ENCODE measurements around the gene IFNE. TPM values are rescaled to one million over a fixed set of nuclear protein-coding genes. Genes with fewer than 3 reads are reported as not detected.
A peak's percentile ranks its signal among the peaks of the same experiment; 100 is the strongest.
"Not testable (repeated sequence)": the region's sequence is repeated elsewhere in the genome, so short reads cannot be mapped to it uniquely, and the experiment has no call there.

IFNE gene
- total RNA-seq, 1 donor from 2014 or later, result 0.17 TPM

DNA sequence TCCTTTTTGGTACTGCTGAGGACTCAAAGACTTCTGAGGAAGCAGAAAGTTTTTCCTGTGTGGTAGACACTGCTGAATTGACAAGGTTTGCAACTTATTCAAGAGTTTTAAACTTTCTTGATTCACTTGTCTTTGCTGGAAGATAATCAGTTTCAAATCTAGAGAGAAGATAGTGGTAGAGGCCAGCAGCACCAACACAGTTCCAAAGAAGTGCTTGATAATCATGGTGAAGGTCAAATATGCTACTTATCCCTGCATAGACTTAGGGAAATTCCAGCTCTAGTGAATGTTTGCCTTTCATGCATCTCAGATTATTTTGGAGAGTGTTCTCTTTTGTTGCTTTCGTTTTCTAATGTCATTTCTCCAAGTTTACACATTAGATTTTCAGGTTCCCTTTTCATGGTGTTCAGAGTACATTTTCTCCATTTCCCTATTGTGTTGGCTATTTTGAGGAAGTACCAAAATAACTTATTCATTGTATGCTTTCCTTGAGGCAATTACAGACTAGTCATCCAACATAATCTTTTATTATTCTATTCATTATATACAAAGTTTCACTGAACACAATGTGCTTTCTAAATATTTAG lies 550 bp downstream of the IFNE start:
- peak; percentile 19 for DNase-seq

DNA sequence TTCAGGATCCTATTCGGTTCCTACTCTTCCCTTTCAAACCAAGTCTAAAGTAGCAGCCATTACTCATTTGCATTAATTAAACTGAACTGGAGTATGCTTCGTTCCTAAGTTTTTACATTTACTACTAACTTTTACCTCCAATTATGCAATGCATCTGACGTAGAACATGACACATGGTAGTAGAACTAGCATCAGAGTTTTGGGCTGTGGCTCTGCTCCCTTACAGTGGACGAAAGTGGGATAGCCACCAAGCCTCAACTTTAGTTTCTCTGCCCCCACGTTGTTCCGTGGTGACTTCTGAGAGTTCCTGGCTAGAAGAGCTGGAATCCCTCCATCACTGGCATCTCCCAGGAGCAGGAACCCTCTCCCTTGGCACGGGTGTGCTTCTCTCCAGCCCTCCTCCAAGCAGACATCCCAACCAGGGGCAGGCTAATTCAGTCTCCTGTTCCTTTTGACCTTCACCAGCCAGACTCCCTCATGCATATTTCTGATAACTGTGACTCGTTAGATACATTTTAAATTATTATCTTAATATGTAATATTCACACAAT lies 2.9 kb downstream of the IFNE start:
- DNase-seq, result no peak

DNA sequence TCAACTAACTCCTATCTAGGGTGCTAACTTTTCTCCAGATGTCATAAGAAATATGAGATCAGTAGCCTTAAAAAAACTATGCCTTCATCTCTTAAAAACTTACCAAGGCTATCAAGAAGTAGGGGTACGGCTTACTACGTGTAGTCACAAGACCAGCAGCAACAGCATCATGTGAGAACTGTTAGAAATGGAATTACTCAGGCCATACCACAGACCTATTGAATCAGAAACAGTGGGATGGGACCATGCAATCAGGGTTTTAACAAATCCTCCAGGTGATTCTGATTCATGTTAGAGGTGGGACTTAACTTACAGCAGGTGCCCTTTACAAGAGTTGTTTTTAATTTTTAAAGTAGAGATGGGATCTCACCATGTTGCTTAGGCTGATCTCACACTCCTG lies 4.6 kb downstream of the IFNE start:
- DNase-seq, result no peak

DNA sequence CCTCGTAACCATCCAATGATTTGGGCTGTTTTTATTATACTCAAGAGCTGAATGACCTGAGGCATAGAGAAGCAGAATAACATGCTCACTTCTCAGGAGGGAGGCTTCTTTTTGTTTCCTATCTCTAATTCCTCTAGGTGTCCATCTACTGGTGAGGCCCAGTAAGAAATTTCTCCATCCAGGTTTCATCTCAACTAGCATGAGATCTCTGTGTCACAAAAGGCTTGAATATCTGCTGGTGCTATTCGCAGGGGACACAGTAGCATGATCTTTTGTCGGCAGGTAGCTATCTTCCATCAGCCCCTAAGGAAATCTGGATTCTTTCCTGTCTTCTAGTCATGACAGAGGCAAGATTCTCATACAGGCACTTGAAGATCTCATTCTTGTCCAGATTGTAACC lies 8.9 kb downstream of the IFNE start:
- DNase-seq, result no peak

DNA sequence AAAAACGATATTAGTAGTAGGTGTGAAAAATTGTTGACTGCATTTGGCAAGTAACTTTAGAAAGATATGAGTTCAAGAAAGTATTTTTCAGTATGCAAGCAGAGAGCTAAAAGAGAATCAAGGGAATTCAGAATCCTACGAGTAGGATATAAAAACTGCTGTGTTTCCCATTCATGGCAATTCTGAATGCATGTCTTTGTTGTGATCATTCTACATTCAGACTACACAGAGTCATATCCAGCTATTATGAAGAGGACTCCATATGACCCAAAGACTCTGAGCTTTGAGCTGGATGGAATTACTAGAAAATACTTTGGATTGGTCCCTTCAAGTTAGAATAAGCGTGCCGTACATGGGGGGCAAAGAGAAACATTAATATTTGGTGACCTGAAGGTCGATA lies 12.0 kb downstream of the IFNE start:
- no peak for DNase-seq

DNA sequence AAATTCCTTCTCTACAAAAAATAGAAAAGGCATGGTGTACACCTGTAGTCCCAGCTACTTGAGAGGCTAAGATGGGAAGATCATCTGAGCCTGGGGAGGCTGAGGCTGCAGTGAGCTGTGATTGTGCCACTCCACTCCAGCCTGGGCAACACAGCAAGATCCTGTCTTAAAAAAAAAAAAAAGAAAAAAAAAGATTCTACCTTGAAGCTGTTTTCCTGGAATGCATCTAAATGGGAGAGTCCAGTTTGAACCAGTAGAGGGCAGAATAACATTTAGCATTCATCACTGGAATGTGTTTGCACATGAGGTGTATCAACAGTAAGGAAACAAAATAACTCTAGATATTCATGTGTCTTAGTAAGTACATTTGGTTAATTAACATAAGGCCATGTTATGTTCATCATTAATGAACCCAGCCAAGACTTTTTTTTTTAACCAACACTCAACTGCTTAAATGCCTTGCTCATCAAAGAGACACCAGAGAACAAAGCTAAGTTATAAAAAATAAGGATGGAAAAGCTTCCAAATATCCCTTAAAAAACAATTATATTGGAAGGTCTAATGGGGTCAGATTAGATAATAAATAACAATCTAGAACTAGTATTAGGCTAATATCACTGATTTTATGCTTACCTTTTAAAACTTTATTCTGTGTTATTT lies 16.1 kb downstream of the IFNE start:
- DNase-seq, result peak; percentile 87

DNA sequence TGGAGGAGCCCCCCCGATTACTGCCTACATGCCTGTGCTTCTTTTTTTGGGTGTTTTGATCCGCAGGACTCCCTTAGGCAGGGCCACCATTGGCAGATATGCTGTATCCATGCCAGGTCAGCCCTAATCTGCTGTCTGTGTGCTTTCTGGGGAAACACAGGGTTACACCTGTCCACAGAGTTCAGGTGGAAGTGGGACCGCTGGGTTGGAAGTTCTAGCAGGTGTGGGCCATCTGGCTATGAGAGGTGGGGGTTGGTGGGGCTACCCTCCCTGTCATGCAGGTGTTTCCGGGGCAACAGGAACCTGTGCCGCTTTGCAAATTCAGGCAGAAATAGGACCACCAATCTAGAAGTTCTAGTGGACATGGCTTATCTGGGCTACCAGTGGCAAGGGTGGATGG lies 17.0 kb downstream of the IFNE start:
- DNase-seq, result no peak

DNA sequence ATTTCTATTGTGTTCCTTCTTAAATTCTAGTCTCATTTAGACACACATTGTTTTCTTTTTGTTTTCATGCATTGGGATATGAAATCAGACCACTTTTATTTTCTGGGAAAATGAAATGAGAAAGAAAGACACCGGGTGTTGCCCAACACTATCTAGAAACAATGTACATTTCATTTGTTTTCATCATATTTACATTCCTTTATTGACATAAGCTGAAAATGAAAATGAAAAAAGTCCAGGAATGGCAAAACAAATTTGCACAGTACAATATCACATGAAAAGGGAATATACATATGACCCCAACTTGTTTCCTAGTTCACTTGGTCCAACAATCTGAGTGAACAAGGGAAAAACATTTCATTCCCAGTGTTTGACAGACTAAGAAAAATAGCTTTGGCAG lies 20.7 kb downstream of the IFNE start:
- no peak for DNase-seq

DNA sequence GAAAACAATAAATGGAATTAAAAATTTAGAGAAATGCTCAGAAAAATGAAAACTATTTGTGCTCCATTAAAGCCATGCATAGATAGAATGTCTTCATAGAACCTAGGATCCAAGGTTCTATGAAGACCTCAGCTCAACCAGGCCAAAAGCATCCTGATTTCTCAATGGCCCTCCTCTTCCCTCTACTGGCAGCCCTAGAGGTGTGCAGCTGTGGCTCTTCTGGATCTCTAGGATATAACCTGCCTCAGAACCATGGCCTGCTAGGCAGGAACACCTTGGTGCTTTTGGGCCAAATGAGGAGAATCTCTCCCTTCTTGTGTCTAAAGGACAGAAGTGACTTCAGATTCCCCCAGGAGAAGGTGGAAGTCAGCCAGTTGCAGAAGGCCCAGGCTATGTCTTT lies 26.8 kb downstream of the IFNE start:
- DNase-seq, result peak; percentile 57

DNA sequence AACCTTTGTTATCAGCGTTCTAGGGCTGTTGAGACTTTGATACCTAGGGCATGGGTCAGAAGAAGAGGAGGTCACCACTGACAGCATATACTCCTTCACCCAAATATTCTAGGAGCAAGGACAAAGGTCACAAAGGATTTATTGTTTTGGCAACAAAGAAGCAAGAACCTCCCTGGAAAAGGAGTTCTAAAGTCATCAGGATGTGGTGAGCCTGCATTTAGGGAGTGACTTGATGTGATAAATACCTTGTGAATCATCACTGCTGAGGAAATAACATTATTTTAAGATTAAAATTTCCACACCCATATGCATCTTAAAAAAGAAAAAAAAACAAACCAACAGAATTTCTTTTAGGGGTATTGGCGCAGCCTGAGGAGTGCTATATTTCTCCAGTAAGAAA lies 28.0 kb downstream of the IFNE start:
- no peak for DNase-seq

DNA sequence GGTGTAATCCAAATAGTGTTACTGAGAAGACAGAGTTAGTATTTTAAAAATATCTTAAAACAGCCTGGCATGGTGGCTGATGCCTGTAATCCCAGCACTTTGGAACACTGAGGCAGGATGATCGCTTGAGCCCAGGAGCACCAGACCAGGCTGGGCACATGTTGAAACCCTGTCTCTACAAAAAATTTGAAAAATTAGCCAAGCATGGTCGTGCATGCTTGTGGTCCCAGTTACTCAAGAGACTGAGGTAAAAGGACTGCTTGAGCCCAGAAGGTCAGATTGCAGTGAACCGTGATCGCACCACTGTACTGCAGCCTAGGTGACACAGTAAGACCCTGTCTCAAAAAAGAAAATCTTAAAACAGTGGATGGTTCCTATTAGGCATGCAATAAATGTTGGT lies 29.4 kb downstream of the IFNE start:
- DNase-seq, result no peak

DNA sequence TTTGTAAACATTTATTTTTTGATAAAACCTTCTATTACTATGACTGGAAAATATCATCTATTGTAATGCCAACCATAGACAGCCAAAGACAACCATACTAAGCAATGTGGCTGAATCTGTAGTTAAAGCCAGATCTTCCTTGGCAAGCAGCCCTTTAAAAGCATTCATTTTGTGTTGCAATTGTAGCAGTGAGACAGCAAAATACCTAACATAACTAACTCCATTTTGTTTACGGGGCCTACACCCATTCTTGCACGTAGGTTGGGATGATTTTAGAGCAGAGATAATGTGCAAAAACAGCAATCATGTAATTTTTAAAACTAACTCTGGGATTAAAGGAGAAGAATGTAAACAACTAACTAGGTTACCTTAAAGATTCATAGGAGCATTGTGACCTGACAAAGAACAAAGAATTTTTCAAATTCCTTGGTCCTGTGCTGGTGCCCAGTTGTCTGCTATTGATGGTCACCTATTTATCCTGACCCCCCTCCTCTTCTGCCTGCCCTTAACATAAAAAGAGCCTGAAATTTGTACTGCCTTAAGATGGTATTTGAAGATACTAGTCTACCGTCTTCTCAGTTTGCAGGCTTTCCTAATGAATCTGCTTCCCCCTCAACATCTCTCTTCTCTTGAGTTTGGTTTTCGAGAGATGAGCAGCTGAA lies 31.2 kb downstream of the IFNE start:
- no peak for DNase-seq

DNA sequence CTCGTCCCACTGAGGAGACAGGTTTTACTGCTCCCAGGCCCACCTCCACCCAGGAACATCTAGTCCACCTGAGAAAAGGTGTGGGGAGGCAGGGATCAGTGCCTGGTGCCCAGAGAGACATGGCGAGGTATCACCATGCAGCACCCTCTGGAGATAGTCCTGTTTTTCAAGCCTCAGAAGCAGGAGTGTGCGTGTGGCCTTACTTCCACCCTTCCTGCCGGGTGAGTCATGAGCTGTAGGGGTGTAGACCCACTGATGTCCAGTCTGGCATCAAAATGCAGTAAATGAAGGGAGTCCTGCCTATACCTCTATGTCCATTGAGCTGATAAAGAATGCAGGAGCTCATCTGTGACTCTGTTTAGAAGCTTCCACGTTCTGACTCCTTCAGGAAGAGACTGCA lies 32.8 kb downstream of the IFNE start:
- DNase-seq, result not testable (repeated sequence)

DNA sequence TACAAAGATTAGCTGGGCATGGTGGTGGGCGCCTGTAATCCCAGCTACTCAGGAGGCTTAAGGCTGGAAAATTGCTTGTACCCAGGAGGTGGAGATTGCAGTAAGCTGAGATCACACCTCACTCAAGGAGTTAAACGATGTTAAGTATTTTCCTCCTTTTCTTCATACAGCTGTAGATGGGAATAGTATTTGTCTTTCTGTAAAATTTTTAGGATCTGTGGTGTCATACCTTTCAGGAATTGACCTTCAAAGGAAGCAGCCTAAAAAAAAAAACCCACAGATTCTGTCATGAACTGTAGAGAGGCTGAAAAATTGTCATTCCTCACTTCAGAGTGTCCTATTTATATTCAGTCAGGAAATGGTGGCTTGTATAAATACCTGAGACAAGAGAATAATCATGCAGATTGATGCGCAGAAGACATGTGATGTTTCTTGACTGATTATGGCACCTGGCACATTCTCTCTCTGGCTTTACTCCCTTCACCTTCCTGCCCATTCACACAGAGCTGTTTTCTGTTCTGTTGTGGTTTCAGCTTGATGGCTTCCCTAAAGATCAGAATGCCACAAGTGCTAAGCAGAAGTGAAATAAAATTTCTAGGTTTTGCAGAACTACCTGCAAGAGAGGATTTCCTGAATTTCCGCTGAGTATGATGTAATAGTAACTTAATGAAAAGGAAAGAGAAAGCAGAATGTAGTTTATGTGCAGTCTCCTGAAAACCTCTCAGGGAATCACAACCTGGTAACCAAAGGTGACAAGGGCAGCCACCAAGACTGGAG lies 38.1 kb downstream of the IFNE start:
- DNase-seq, result no peak

DNA sequence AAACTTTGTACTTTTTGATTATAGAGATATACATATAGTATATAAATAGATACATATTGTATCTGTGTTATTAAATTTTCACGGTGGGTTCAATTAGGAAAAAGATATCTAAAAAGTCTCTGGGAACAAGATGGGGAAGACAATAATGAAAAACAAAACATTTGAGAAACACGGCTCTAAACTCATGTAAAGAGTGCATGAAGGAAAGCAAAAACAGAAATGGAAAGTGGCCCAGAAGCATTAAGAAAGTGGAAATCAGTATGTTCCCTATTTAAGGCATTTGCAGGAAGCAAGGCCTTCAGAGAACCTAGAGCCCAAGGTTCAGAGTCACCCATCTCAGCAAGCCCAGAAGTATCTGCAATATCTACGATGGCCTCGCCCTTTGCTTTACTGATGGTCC lies 42.0 kb downstream of the IFNE start, which contains the start of gene IFNA1:
Gene IFNA1 (plus strand): TSS at position 301 of the 400 bp plus-strand sequence. CDS start 69 bp downstream, at position 370.
- DNase-seq, result no peak

DNA sequence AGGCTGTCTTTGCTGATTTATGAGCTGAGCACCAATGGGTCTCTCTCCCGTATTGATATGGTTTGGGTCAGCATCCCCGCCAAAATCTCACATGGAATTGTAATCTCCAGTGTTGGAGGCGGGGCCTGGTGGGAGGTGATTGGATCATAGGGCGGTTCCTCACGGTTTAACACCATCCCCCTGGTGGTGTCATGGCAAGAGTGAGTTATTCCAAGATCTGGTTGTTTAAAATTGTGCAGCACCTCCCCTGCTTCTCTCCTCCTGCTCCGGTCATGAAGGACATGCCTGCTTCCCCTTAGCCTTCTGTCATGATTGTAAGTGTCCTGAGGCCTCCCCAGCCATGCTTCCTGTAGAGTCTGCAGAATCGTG lies 47.1 kb downstream of the IFNE start:
- DNase-seq, result not testable (repeated sequence)

DNA sequence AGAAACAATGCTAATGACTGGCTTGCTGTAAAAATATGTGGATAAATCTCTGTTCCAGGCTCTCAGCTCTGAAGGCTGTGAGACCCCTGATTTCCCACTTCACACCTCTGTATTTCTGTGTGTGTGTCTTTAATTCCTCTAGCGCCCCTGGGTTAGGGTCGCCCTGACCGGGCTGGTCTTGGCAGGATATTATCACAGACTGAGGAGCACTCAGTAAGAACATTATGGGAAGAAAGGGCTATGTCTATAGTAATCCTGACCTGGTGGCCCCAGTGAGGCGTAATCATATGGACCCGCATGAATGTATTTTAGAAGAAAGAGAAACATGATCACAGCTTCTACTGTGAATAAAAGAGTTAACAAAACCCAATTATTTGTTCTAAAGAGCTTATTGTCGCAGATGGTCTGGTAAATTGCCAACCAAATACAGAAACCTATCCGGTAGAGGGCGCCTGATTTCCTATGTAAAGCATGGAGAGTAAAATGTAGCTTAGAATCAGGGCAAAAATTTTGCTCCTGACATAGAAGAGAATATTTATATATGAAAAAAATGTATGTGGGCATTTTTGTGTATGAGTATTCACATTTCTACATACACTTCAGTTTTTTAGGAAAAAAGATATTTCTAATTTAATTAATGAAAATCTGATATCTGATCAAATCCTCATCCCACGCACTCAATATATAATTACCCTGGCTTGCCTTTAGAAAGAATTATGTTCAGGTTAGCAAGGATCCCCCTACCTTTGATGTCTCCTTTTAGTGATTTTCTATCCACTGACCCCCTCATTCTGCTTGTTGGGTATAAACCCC lies 47.7 kb downstream of the IFNE start:
- DNase-seq, result peak; percentile 85

DNA sequence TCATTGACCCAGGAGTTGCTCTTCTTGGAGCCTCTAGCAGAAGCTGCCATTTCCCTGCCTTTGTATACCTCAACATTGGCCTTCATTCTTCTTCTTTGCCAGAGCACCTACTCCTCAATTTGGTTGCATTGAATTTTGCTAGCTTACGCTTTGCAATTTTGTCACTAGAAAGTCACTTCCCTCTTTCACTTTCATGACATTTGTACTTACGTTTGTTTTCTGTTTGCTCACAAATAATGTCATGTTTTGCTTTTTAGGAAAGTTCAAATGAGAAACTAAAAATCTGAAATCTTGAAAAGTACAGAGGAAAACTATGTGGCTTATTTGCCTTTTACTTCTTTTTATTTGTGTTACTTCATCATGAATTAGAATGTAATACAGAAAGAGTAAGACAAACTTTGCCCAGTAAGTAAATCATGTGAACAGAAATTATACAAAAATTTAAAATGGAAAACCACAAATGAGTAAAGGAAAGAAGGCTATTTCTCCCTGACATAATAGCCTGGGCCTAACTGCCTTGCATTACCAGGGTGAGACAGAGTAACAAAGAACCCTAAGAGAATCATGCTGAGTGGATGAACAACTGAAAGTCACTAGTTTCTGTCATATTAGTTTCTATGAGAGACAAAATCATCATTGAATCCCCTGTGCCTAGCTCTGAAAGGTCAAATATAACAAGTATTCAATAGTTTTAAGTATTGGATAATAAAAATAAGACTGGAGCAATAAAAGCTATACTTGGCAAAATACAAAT lies 49.3 kb downstream of the IFNE start:
- no peak for DNase-seq

Measured in dermis blood vessel endothelial cell (primary cell).